GM18526 (cell line): ENCODE measurements around the gene CXCR6.

Experiments
- POLR2A ChIP-seq: IDR thresholded peaks from 3 replicates; pipeline ENCODE4 v1.6.1; 2011; ENCODE audit not compliant: insufficient read length; ENCODE audit errors: extremely low read depth

CXCR6 gene

GRCh38 chr3:45915518-45916231 is 27.6 kb upstream of the CXCR6 start:
- TF ChIP-seq POLR2A = no peak

GRCh38 chr3:45917146-45917898 is 25.9 kb upstream of the CXCR6 start:
- no peak for TF ChIP-seq POLR2A

GRCh38 chr3:45921158-45922038 is 21.9 kb upstream of the CXCR6 start:
- TF ChIP-seq POLR2A = no peak

- no peak for TF ChIP-seq POLR2A
These were observed 21.3 kb upstream of the CXCR6 start for GRCh38 chr3:45922039-45922326.

GRCh38 chr3:45922950-45923590 is 20.2 kb upstream of the CXCR6 start:
- TF ChIP-seq POLR2A = no peak

- TF ChIP-seq POLR2A = no peak
These were observed 19.5 kb upstream of the CXCR6 start for GRCh38 chr3:45923755-45924154.

GRCh38 chr3:45927881-45928280 is 15.4 kb upstream of the CXCR6 start:
- TF ChIP-seq POLR2A = no peak

GRCh38 chr3:45929042-45929679 is 14.1 kb upstream of the CXCR6 start:
- TF ChIP-seq POLR2A = no peak

GRCh38 chr3:45931496-45931895 is 11.8 kb upstream of the CXCR6 start:
- TF ChIP-seq POLR2A = no peak

GRCh38 chr3:45932112-45932511 is 11.2 kb upstream of the CXCR6 start:
- TF ChIP-seq POLR2A = no peak

- TF ChIP-seq POLR2A = no peak
These were observed 9.7 kb upstream of the CXCR6 start for GRCh38 chr3:45933591-45933990.

- TF ChIP-seq POLR2A = no peak
These were observed 7.0 kb upstream of the CXCR6 start for GRCh38 chr3:45936261-45936660.

GRCh38 chr3:45937206-45938042 is 5.8 kb upstream of the CXCR6 start:
- no peak for TF ChIP-seq POLR2A

GRCh38 chr3:45938043-45938435 is 5.2 kb upstream of the CXCR6 start:
- no peak for TF ChIP-seq POLR2A
